NCI-H526 (cell line): ENCODE data around the gene HPN.

Source experiments
- DNase-seq, 2 experiments: peaks; one replicate each; lab custom pipeline; 2025; lab: John Stamatoyannopoulos, UW

Gene HPN

GRCh38 chr19:35105047-35105410 lies 63.5 kb downstream of the HPN start:
- no peak for DNase-seq

DNA sequence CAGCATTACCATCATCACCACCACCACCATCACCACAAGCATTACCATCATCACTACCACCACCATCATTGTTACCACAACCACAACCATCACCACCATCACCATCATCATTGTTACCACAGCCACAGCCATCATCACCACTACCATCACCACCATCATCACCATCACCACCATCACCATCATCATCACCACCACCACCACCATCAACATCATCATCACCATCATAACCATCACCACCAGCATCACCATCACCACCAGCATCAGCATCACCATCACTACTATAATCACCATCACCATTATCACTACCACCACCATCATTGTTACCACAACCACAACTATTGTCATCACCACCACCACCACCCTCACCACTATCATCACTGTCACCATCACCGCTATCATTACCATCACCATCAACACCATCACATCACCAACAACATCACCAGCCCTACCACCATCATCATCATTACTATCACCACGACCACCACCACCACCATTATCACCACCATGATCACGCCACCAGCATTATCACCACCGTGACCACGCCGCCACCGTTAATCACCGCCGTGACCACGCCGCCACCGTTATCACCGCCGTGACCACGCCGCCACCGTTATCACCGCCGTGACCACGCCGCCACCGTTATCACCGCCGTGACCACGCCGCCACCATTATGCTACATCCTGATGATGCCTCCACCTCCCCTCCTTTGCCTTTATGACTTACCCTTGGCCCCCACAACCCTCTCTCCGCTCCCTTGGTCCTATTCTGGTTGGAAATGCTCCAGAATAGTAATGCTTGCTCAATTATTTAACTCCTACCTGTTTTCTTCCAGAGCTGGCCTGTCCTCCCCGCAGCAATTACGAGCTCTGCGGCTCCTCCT lies 64.1 kb downstream of the HPN start:
- DNase-seq = no peak

GRCh38 chr19:35106291-35106583 lies 64.7 kb downstream of the HPN start:
- DNase-seq = no peak

- no peak for DNase-seq
These were observed 65.5 kb downstream of the HPN start for GRCh38 chr19:35106898-35107541.

DNA sequence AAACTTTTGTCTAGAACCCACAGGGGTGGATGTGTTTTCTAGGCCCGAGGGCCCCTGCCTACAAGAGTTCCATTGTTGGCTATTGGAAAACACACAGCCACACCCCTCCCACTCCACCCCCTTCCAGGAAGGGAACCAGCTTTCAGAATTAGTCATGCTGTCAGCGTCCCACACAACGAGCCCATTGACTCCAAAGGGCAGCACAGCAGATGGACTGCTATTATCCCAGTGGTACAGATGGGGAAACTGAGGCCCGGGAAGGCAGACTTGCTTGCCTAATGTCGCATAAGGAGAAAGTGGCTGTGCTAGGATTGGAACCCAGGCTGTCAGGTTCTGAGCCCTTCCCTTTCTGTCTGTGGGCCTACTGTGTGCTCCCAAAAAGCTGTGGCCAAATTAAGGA lies 66.0 kb downstream of the HPN start:
- no peak for DNase-seq

- no peak for DNase-seq
These were observed 67.2 kb downstream of the HPN start for GRCh38 chr19:35108730-35109129.

GRCh38 chr19:35109395-35110112 lies 68.0 kb downstream of the HPN start:
- peak in 1 of 2 experiments; percentile 28 for DNase-seq

DNA sequence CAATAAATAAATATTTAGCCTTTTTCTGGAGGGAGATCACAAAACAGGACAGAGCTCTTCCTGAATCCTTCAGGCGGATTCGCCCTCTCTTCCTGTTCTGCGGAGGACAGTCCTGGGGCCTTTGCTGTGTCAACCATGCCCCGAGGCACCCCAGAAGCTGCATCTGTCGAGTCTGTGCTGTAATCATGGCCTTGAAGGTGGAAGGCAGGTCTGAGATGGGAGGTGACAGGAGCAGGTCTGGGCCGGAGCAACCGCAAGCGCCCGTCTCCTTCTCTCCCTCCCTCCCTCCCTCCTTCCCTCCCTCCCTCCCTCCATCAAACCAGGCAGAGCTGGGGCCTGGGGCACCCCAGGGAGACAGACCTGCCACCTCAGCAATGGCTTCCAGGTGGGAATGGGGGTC lies 69.5 kb downstream of the HPN start:
- no peak for DNase-seq

DNA sequence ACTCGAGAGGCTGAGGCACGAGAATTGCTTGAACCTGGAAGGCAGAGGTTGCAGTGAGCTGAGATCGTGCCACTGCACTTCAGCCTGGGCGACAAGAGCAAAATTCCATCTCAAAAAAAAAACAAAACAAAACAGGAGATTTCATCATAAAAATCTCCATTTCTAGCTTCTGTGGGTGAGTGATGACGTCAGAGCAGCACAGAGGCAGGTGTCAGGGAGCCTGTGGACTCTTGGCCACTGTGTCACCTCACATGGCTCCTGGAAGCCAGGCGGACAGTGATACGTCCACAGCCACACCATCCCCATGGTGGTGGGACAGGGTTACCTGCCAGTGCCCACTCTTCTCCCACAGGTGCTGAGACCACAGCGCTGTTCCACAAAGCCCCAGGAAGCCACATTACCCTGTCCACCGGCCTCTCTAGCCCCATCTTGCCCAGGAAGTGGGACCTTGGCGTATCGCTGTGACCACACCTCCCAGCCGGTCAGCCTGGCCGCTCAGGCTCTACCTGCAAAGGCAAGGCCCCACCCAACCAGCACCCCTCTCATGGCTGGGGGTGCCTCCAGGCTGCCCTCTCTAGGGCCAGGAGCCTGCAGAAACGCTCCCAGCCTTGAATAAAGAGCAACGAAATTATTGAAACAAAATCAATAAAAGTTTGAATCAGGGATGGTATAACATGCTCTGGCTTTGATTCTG lies 71.6 kb downstream of the HPN start:
- no peak for DNase-seq

DNA sequence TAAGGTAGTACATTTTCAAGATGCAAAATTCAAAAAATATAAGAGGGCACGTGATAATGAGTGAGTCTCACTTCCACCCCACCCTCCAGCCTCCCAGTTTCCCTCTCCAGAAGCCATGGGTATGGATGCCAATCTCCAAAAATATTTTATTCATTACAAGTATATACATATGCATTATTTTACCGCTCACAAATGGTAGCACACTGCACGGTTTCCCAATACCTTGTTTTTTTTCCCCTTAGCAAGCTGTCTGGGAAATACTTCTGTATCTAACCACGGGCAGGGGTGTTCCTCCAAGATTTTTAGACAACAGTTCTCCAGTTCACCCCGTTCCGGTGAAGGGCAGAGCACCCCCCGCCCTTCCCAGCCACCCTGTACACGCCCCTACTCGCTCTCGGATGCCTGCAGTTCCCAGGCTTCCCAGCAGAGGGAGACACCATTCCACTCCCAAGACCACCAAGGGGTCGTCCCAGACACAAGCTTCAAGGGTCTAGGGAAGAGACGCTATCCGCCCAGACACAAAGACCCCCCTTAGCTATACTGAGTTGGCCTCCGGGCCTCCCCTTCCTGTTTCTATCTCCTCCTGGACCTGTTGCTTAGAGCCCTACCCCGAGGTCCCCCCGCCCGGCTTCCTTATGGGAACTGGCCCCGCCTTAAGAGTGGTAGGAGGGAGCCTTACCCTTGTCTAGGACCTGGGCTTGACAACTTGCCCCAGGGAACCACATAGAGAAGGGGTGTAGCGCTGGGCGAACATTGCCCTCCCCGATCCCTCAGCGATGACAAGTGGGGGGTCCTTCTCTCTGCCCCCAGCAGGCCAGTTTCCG lies 73.0 kb downstream of the HPN start:
- DNase-seq = peak; percentile 68 to 89

GRCh38 chr19:35115177-35115951 lies 73.8 kb downstream of the HPN start, which contains the start of gene FXYD3:
Gene FXYD3 (plus strand): TSS chr19:35115823. CDS start chr19:35119377, 3,554 bp downstream.
- no peak for DNase-seq
